ENCODE data around the gene SNAPC2.

SNAPC2 gene

GRCh38 chr19:7919610-7920518, at the start of gene SNAPC2:
SNAPC2 (plus strand) TSS chr19:7920338; CDS start chr19:7920367, 29 bp downstream.
- DNase-seq (ENCODE audit: low read depth in 2 of 2) = peak; percentile 88 to 93

- no peak for DNase-seq (ENCODE audit: low read depth in 2 of 2)
Observed at GRCh38 chr19:7870571-7871436, 49.3 kb upstream of the SNAPC2 start.

- DNase-seq (ENCODE audit: low read depth in 2 of 2) = peak; percentile 38 to 53
Observed at GRCh38 chr19:7871437-7872305, 48.5 kb upstream of the SNAPC2 start.

GRCh38 chr19:7872306-7873204, 47.6 kb upstream of the SNAPC2 start:
- DNase-seq (ENCODE audit: low read depth in 2 of 2) = no peak

- DNase-seq (ENCODE audit: low read depth in 2 of 2) = no peak
Observed at GRCh38 chr19:7873304-7874075, 46.6 kb upstream of the SNAPC2 start.

GRCh38 chr19:7874076-7874896, 45.9 kb upstream of the SNAPC2 start, which contains the start of gene PRR36:
PRR36 (minus strand) TSS chr19:7874390; CDS start chr19:7873689, 701 bp downstream.
- no peak for DNase-seq (ENCODE audit: low read depth in 2 of 2)

- no peak for DNase-seq (ENCODE audit: low read depth in 2 of 2)
Observed at GRCh38 chr19:7874897-7875273, 45.3 kb upstream of the SNAPC2 start.

- DNase-seq (ENCODE audit: low read depth in 2 of 2) = no peak
Observed at GRCh38 chr19:7877249-7877836, 42.8 kb upstream of the SNAPC2 start.

- no peak for DNase-seq (ENCODE audit: low read depth in 2 of 2)
Observed at GRCh38 chr19:7879111-7879807, 40.9 kb upstream of the SNAPC2 start.

- DNase-seq (ENCODE audit: low read depth in 2 of 2) = no peak
Observed at GRCh38 chr19:7879836-7880235, 40.3 kb upstream of the SNAPC2 start.

- no peak for DNase-seq (ENCODE audit: low read depth in 2 of 2)
Observed at GRCh38 chr19:7881910-7882309, 38.2 kb upstream of the SNAPC2 start.

GRCh38 chr19:7883105-7883504, 37.0 kb upstream of the SNAPC2 start:
- DNase-seq (ENCODE audit: low read depth in 2 of 2) = no peak

- DNase-seq (ENCODE audit: low read depth in 2 of 2) = no peak
Observed at GRCh38 chr19:7883796-7884570, 36.2 kb upstream of the SNAPC2 start.

- no peak for DNase-seq (ENCODE audit: low read depth in 2 of 2)
Observed at GRCh38 chr19:7885818-7886217, 34.3 kb upstream of the SNAPC2 start.

- DNase-seq (ENCODE audit: low read depth in 2 of 2) = no peak
Observed at GRCh38 chr19:7887408-7888144, 32.6 kb upstream of the SNAPC2 start.

GRCh38 chr19:7888145-7888825, 31.9 kb upstream of the SNAPC2 start, which contains the start of gene LRRC8E:
LRRC8E (plus strand) TSS chr19:7888510; CDS start chr19:7895604, 7,094 bp downstream.
- no peak for DNase-seq (ENCODE audit: low read depth in 2 of 2)
